ENCODE data around the gene CCDC47. TPM values are rescaled to one million over a fixed set of nuclear protein-coding genes. Genes with fewer than 3 reads are reported as not detected.

The CCDC47 gene
- total and polyA plus RNA-seq, 2 of the 13 experiments (the other 11 are each of a cell fraction or from before 2014, with no cell fraction given) = 59.3 to 99.5 TPM

- CTCF ChIA-PET (ENCODE audit: low intra/inter-chr PET ratio, low total read pairs) = no interaction called here
- Histone ChIP-seq H3K27ac (ENCODE audit: extremely low read length, insufficient read depth, low read length) (no peak overlapping the region), H3K27me3 (ENCODE audit: control insufficient read depth in 1 of 2, insufficient read depth in 2 of 2, low read length in 2 of 2) (no peaks in the 10 kb centered on the region), H4K20me1 (ENCODE audit: insufficient read depth, low read length) (no peaks in the 10 kb centered on the region), H3K79me2 (ENCODE audit: insufficient read depth, low read length) (no peaks in the 10 kb centered on the region), H3K4me3 (replicated peaks in 1 of 3; ENCODE audit: insufficient read depth in 1 of 3, low read depth in 2 of 3, low read length in 3 of 3) (no peak overlapping the region), H3K4me1 (ENCODE audit: insufficient read depth, low read length) (no peaks in the 10 kb centered on the region), H2AFZ (ENCODE audit: low read length) (no peak overlapping the region), H3K36me3 (replicated peaks in 1 of 2; ENCODE audit: control insufficient read depth in 1 of 2, insufficient read depth in 2 of 2, low read length in 2 of 2) (peaks cover 7 to 20% of the 10 kb centered on the region in 2 experiments; a peak in 4 of 5 replicates), H3K9ac (ENCODE audit: insufficient read depth, low read depth, low read length) (no peak overlapping the region), H3K9me3 (ENCODE audit: low read length) (no peaks in the 10 kb centered on the region), H3K4me2 (ENCODE audit: low read depth, low read length) (no peak overlapping the region)
- intact Hi-C loops (cut with micrococcal nuclease; ENCODE audit: unreplicated experiment) (no loop called here), in situ Hi-C loops (cut with HindIII; ENCODE audit: extremely low pct_ligation_motif_present, low pct_unique_long_range_greater_than_20kb) (no loop called here)
- POLR2A ChIA-PET = no interaction called here
- BruUV-seq (replicated peaks) = no TSS peak
- DNase-seq (ENCODE audit: low spot score) = no peak
- TF ChIP-seq ZNF572 (CRISPR knock-in tag; IDR thresholded peaks at IDR 0.05) = no peak
- FAIRE-seq = no peak
- 96% methylated on average over 3 of the region's 3 CpGs for WGBS (ENCODE audit: low lambda C conversion rate)
- no peak for ATAC-seq
Observed at GRCh38 chr17:63705657-63706056, 67.7 kb downstream of the CCDC47 start.

- POLR2A ChIA-PET = no interaction called here
- WGBS (ENCODE audit: low lambda C conversion rate) = 100% methylated on average over 5 of the region's 9 CpGs
- CTCF ChIA-PET (ENCODE audit: low intra/inter-chr PET ratio, low total read pairs) = no interaction called here
- Histone ChIP-seq H3K27me3 (ENCODE audit: control insufficient read depth in 1 of 2, insufficient read depth in 2 of 2, low read length in 2 of 2) (no peaks in the 10 kb centered on the region), H3K27ac (ENCODE audit: extremely low read length, insufficient read depth, low read length) (no peak overlapping the region), H3K79me2 (ENCODE audit: insufficient read depth, low read length) (no peaks in the 10 kb centered on the region), H3K4me1 (ENCODE audit: insufficient read depth, low read length) (no peaks in the 10 kb centered on the region), H4K20me1 (ENCODE audit: insufficient read depth, low read length) (no peaks in the 10 kb centered on the region), H2AFZ (ENCODE audit: low read length) (no peak overlapping the region), H3K4me3 (replicated peaks in 1 of 3; ENCODE audit: insufficient read depth in 1 of 3, low read depth in 2 of 3, low read length in 3 of 3) (no peak overlapping the region), H3K36me3 (replicated peaks in 1 of 2; ENCODE audit: control insufficient read depth in 1 of 2, insufficient read depth in 2 of 2, low read length in 2 of 2) (peaks cover 6 to 16% of the 10 kb centered on the region in 2 experiments; a peak in 4 of 5 replicates), H3K4me2 (ENCODE audit: low read depth, low read length) (no peak overlapping the region), H3K9me3 (ENCODE audit: low read length) (no peaks in the 10 kb centered on the region), H3K9ac (ENCODE audit: insufficient read depth, low read depth, low read length) (no peak overlapping the region)
- ATAC-seq = no peak
- intact Hi-C loops (cut with micrococcal nuclease; ENCODE audit: unreplicated experiment) = no loop called here
- FAIRE-seq = no peak
- BruUV-seq (replicated peaks) = no TSS peak
- TF ChIP-seq TCF7L2 (IDR thresholded peaks at IDR 0.05; ENCODE audit: low read depth, low read length) (no peak), ZBTB43 (CRISPR knock-in tag; conservative IDR thresholded peaks at IDR 0.05) (no peak), SNRNP70 (IDR thresholded peaks at IDR 0.05; ENCODE audit: low read depth, low read length) (no peak), KAT2B (IDR thresholded peaks at IDR 0.05; ENCODE audit: borderline replicate concordance, low read depth, low read length) (no peak), ZNF501 (CRISPR knock-in tag; IDR thresholded peaks at IDR 0.05) (no peak), ATF6 (CRISPR knock-in tag; conservative IDR thresholded peaks at IDR 0.05) (no peak)
- in situ Hi-C loops (cut with HindIII; ENCODE audit: extremely low pct_ligation_motif_present, low pct_unique_long_range_greater_than_20kb) = no loop called here
- DNase-seq (ENCODE audit: low spot score) = no peak
Observed at GRCh38 chr17:63704836-63705235, 68.6 kb downstream of the CCDC47 start.
